Islet precursor cell (in vitro differentiated cells): ENCODE measurements around the gene HDX.
A peak's percentile ranks its signal among the peaks of the same experiment; 100 is the strongest.
"Not testable (repeated sequence)": the region's sequence is repeated elsewhere in the genome, so short reads cannot be mapped to it uniquely, and the experiment has no call there.

Source experiments
- DNase-seq: peaks from one replicate; pipeline ENCODE4 v3.0.0-alpha.2; 2018

HDX gene, protein sequence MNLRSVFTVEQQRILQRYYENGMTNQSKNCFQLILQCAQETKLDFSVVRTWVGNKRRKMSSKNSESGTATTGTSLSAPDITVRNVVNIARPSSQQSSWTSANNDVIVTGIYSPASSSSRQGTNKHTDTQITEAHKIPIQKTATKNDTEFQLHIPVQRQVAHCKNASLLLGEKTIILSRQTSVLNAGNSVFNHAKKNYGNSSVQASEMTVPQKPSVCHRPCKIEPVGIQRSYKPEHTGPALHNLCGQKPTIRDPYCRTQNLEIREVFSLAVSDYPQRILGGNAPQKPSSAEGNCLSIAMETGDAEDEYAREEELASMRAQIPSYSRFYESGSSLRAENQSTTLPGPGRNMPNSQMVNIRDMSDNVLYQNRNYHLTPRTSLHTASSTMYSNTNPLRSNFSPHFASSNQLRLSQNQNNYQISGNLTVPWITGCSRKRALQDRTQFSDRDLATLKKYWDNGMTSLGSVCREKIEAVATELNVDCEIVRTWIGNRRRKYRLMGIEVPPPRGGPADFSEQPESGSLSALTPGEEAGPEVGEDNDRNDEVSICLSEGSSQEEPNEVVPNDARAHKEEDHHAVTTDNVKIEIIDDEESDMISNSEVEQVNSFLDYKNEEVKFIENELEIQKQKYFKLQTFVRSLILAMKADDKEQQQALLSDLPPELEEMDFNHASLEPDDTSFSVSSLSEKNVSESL

DNA sequence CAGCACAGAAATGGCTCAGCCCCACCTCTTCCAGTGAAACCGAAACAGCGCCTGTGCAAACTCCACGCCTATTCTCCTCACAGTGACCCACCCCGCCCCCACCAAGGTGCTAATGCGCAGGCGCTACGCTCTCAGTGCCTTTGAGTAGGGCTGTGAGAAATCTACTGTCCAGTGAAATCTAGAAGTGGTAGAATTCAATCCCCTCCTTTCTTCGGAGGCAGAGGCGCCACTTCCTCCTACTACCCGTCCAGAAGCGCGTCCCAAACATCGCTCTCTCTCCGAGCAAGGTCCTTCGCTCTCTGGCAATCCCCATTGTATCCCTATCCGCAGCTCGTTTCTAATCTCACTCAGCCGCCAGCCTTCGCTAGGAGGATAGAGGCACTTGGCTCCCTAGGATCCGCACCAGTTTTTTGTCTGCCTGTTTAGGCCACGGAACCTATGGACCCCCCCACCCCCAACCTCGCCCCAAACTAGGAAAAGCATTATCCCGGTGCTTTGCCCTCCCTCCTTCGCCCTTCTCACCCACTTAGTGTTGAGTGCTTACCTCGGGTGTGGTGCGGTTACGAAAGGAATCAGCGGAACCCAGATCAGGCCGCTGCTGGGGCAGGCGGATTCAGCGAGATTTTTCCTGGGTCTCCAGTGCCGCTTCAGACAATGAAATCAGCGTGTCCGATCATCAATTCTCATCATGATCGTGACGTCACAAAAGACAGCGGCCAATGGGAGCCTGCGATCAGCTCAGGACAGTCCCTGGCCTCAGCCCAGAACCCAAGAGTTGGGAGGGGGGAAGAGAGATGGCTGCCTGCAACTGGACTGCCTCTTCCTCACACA lies at the start of gene HDX:
TSS of gene HDX (minus strand) at position 656 of the 831 bp plus-strand sequence. CDS start 27,056 bp downstream, outside the sequence.
- DNase-seq, result peak; percentile 88

DNA sequence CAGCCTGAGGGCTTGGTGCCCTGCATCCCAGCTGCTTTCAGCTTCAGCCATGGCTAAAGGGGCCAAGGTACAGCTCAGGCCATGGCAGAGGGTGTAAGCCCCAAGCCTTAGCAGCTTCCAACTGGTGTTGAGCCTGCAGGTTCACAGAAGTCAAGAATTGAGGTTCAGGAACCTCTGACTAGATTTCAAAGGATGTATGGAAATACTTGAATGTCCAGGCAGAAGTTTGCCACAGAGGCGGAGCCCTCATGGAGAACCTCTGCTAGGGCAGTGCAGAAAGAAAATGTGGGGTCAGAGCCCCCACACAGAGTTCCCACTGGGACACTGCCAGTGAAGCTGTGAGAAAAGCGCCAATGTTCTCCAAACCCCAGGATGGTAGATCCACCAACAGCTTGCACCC lies 39.1 kb upstream of the HDX start:
- DNase-seq, result not testable (repeated sequence)

DNA sequence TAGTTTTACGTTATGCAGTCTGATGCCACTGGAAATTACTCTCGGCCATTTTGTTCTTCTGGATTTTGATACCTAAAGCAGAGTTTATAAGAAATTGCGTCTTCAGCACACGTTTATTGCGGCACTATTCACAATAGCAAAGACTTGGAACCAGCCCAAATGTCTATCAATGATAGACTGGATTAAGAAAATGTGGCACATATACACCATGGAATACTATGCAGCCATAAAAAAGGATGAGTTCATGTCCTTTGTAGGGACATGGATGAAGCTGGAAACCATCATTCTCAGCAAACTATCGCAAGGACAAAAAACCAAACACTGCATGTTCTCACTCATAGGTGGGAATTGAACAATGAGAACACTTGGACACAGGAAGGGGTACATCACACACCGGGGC lies 35.4 kb upstream of the HDX start:
- DNase-seq, result not testable (repeated sequence)

DNA sequence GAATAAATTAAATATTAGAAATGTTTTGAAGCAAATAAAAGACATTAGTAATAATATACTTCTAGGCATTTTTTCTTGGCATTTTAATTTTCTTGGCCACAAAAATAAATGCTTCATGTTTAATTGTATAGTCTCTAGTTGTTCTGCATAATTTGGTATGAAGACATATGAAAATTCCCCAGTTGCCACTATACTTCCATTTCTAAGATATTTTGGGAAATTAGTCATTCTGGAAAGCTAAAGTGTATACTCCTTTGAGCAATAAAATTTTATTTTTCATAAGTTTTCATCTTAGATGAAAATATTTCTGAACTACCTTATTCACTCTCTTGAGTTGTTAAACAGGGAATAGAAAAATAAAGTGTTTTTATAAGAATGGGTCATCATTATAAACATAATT lies 13.8 kb downstream of the HDX start:
- DNase-seq, result no peak

DNA sequence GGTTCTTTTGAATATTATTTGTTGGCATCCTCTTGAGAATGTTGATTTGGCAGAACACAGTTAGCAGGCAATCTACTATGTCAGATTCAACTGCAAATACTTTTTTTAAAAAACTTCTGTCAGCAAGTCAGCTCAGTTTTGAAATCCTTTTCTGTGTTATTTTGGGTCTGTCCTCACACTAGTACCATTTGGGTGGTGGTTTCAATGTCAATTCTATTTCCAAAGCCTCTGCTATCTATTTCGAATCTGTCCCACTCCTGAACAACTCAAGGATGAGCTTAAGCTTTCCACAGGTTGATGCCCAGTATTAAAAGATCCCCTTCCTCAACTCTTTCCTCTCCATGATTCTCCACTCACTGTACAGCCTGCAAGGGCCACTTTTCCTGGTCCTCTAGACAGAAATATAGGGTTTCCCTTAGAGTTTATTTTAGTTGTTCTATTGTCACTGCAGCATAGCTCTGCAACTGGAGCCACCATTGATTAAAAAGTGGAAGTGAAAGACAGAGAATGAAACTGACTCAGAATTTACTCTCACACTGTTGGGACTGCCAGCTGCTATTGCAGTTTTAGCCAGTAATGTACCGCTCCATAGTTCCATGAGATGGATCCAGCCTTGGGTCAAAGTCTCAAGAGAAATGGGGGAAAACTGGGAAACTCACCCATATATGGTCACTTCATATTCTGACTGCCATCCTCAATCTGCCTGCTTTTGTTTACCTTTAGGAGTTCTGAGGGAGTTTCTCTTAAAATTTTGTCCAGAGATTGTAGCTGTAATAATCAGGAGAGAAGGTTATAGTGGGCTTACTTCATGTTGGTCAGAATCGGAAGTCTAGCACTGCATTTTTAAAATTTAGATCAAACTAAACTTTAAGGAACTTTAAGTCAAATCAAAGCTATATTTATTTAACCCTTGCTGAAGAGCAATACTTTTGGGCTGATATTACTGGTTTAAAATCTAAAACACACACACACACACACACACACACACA lies 14.6 kb downstream of the HDX start:
- no peak for DNase-seq

DNA sequence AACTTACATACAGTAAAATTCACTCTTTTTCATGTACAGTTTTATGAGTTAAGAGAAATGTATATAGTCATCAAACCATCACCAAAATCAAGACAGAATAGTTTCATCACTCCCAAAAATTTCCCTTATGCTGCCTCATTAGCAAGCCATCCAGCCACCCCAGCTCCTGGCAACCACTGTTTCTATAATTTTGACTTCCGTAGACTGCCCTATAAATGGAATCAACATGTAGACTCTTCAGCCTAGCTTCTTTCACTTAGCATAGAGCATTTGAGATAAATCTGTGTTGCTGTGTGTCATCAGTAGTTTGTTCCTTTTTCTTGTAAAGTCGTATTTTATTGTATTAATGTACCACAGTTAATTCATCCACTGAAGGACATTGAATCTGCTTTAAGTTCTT lies 23.2 kb downstream of the HDX start:
- no peak for DNase-seq

DNA sequence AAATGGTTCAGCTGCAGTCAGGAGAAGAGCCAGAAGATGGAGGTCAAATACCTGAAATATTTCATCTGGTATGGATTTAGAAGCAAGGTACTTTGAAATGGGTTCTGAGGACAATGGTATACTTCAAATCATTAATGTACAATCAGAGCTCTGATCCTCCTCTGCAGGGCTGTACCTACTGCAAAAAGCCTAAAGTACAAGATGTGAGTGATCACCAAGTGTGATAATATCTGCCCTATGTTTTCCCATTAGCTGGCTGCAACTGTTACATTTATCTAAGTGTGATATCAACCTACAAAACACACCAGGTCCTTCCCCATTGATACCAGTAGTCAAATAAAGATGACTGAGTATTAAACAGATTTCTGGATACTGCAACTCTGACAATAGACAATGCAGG lies 25.1 kb downstream of the HDX start:
- DNase-seq, result no peak

DNA sequence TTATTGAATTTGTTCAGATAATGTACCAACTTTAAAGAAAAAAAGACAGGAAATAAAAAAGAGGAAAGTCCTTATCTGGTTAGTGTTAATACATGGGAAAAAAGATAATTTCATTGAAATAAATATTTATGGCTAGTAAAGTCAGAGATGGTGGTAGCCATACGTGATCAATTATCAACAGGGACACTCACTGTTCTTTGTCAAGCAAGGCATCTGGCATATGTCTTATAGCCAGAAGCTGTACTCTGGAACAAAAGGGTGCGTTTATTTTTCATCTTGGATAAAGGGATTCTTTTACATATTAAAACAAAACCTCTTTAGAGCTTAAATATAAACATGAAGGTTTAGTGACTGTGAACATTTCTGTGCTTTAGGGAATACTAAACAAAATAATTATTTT lies 26.7 kb downstream of the HDX start:
- no peak for DNase-seq

DNA sequence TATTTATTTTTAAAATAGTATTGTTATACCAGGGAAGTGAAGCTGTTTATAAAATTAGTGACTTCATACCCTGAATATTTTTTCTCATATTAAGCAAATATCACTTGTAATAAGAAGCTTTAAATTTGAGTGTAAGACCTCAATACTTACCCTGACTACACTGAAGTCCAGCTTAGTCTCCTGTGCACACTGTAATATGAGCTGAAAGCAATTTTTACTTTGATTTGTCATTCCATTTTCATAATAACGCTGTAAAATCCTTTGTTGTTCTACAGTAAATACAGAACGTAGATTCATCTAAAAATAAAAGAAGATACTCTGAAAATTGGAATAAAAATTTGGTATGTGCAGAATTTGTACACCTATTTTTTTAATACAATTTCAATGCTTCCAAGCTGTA lies 27.2 kb downstream of the HDX start:
- no peak for DNase-seq

DNA sequence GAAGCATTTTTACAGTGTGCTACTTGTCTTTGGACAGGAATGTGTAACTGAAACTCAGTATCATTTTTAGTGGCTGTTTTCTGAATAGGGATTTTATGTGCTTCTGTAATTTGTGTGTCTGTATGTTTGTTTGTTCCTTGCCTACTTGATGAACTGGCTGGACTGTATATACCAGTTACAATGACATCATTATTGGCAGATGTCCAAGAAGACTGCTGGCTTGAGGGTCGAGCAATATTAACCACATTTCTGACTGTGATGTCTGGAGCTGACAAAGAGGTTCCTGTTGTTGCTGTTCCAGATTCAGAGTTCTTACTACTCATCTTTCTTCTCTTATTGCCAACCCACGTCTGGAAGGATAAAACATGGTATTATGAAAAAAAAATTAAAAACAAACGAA lies 33.0 kb downstream of the HDX start:
- peak; percentile 45 for DNase-seq

DNA sequence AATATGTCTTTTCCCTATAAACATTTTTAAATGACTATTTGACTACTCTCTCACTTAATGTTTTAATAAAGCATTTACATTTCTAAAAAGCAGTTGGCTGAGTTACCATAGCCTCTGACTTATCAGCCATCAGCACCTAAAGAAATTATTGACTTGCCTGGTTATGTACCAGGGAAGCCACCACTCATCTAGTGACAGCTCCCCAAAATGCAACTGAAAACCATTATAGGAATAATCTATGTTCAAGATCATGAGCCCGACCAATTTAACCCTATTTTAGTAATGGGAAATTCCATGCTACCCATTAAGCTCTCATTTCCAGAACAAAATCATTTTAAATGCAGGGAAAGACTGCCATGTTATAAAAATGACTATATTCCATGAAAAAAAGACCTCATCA lies 34.4 kb downstream of the HDX start:
- no peak for DNase-seq

DNA sequence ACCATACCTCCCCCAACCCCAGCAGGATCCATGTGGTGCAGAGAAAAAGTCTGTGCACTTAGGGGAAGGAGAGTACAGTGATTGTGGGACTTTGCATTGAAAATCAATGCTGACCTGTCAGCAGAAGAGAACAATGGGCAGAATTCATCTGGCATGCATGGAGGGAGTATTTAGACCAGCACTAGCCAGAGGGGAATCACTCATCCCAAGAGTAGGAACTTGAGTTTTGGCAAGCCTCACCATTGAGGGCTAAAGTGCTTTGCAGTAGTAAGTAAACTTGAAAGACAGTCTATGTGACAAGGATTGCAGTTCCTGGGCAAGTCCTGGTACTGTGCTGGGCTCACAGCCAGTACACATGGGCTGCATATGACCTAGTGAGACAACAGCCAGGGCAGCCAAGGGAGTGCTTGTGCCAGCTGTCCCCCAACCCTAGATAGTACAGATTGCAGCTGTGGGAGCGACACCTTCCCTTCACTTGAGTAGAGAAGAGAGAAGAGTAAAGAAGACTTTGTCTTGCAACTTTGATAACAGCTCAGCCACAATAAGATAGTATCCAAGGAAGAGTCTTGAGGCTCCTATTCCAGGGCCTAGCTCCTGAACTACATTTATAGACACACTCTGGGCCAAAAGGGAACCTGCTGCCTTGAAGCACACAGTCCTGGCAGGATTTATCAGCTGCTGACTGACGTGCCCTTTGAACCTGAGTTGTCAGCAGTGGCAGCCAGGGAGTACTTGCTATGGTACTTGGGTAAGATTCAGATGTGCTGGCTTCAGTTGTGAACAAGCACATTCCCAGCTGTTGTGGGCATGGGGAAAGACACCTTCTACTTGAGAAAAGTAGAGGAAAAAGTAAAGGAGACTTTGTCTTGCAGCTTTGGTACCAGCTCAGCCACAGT lies 48.7 kb downstream of the HDX start:
- no peak for DNase-seq

DNA sequence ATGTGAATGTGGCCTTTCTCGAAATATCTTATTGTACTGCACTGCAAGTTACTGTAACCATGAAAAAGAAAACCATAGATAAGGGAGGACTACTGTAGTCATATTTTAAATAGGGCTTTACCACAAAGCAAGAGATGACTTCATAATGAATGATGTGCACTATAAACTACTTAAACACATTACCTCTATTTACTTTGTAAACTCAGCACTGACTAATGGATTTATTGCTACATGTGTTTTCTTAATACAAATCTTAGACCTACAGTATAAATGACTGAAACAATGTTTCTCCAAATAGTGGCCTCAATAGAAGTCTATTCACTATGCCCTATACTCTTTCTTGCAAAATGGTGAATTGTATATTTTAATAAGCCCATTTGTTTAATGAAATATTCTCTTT lies 61.1 kb downstream of the HDX start:
- no peak for DNase-seq

DNA sequence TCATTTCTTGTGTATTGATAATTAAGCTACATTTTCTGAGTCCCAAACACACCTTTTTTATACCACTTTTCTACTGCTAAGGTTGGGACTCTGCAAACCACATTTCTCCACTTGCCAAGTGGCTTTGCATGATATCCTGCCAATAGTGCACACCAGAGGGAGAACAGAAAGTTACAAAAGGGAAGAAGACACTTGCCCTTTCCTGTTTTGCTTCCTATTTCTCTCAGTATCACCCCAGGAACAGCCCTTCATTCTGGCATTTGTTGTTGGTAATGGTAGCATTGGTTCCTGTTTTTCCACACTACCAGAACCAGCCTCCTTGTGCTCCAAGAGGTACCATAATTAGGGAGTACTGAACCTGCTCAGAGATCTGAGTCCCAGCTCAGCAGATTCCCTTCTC lies 87.1 kb downstream of the HDX start:
- no peak for DNase-seq

DNA sequence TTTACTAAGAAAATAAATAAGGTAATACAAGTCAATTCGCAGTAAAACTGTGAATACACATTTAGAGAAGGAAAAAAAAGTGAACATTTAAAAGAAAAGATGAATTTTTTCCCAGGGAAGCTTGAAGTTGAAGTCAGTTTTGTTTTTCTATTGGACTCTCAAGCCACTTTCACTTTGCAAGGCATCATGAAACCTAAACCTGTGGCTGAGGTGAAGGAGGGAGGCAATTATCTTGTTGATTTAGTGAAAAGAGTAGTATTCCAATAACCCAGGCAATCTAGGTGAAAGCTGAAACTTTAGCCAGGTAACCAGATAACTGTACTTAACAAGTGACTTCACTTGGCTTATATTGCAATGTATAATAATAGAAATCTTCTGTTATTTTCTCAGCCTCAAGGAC lies 138.6 kb downstream of the HDX start:
- DNase-seq, result no peak

DNA sequence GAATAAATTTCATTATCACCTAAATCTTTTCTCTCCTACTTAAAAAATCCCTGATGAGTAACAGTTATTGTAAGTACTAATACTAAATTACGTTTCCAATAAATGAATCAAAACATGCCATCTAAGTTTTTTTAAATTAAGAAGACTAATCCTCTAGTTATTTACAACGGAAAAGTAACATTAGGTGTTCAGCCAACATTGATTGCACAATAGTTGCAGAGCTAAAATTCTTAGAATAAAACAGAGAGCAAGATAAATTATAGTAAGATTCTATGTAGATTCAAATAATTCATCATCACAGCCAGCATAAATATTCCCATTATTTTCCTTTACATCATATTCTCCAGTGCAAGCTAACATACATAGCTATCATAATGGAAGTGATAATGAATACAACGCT lies 139.2 kb downstream of the HDX start:
- no peak for DNase-seq

DNA sequence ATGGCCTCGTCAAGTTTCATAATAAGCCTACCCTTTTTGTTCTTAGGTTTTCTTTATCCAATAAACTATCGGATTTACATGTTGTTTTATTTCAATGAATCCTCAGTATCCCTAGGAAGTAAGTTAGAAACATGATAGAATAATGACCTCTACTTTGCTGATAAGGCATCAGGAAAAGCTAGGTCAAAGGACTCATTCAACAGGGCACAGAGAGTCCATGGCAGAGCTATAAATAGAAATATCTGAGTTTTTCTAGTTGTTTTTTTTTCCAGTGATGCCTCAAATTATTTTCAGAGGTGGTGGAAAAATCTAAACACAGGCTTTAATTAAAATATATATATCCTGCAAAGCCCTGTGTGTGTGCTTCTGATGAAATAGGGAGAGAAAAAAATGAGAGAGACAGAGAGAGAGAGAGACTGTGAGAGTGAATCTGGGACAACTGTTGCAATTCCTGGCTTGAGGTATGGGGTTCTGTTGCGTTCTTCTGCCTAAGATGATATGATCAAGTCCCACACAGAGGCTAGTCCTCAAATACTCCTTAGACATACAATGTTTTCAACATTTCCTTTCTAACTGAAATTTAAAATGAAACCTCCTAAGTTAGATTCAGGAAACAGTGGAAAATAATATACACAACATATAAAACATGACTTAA lies 139.9 kb downstream of the HDX start:
- DNase-seq, result no peak

DNA sequence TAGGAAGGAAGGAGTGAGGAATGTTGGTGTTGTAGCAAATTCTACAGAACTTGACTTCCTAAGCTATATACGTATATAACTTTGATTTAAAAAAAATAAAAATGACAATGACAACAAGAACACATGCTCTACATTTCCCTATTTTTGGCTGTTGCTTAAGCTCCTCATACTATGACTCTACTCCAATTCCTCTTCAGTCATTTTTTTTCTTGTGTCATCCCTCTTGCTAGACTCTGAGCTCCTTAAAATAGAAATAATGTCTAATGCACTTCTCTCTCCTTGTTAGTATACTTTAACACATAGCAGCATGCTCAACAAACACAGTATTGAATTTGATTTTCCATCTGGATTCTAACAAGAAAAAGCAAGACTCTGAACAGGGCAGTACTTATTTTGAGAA lies 144.0 kb downstream of the HDX start:
- DNase-seq, result no peak

DNA sequence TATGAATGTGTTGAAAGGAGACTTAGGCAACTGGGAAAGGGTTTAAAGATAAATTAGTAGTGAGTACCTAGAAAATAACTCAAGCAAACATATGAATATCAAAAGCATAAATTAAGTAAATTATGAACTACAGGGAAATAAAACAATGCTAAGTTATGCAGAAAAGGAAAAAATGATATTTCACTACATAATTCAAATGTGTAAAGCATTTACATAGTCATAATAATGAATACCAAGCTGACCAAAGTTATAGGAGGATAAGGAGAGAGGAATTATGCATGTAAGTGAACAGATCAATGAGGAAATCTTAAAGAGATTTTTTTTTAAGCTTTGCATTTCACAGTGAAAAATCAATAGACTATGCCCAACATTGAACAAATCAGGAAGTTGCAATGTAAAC lies 145.0 kb downstream of the HDX start:
- no peak for DNase-seq

DNA sequence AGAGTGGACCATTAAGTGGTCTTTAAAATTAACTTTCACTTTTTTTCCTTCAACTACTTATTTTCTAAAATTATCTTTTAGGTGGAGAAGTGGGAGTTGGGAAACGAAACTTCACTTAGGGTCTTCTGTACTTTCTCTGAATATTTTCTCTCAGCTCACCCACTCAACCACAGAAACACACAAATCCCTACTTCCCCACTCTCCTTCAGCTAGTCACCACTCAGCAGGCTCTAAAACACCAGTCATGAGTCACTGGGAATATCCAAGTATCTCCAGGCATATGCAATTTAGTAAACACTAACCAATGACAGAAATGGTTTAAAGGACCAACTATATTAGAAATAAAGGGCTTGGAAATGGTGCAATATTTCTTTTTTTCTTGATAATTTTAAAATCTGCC lies 161.3 kb downstream of the HDX start:
- no peak for DNase-seq
